SK-N-SH (cell line): ENCODE measurements around the gene FGD2. TPM values are rescaled to one million over a fixed set of nuclear protein-coding genes. Genes with fewer than 3 reads are reported as not detected.

Experiments
- CTCF ChIA-PET: fragments of 300-600, 350-600 bp; formaldehyde crosslinking; extraction: SDS; loops from one replicate; lab custom pipeline; 2021; lab: Yijun Ruan, JAX
- POLR2A ChIA-PET: fragments of 350-600 bp; sonication (Branson Sonifier 250); formaldehyde crosslinking; extraction: SDS; loops from one replicate; lab custom pipeline; 2020; ENCODE audit warnings: antibody characterized with exemption, inconsistent platforms; lab: Yijun Ruan, JAX
- DNase-seq: peaks from one replicate; pipeline ENCODE4 v3.0.0; 2012
- H2AFZ ChIP-seq: fragments of 200-600 bp; sonication (generic); 2 replicates; pipeline ENCODE4 v1.8.1; 2016; ENCODE audit warnings: antibody characterized with exemption, mild to moderate bottlenecking, low read depth
- H3F3A ChIP-seq: fragments of 200-600 bp; sonication (generic); replicated peaks from 2 replicates; pipeline ENCODE3; 2016; ENCODE audit warnings: antibody characterized with exemption, mild to moderate bottlenecking; ENCODE audit not compliant: insufficient read depth
- H3K27ac ChIP-seq, 2 experiments: fragments of 200-500 bp in 1 of 2; fragments of 200-600 bp in 1 of 2; sonication (Bioruptor generic) in 1 of 2; sonication (generic), shearing (Covaris generic) in 1 of 2; 2 replicates each; pipeline versions ENCODE4 v1.5.1 to v1.6.1; 2014 to 2016; ENCODE audit warnings: low read depth in 2 of 2, inconsistent platforms in 1 of 2, low read length in 1 of 2, mild to moderate bottlenecking in 1 of 2, mixed read lengths in 1 of 2
- H3K27me3 ChIP-seq: fragments of 200-600 bp; sonication (generic), shearing (Covaris generic); 2 replicates; pipeline ENCODE4 v1.6.1; 2016; ENCODE audit warnings: mixed run types; ENCODE audit not compliant: insufficient read depth
- H3K36me3 ChIP-seq, 2 experiments: fragments of 200-500 bp in 1 of 2; fragments of 200-600 bp in 1 of 2; sonication (Bioruptor generic) in 1 of 2; sonication (generic) in 1 of 2; replicated peaks in 1 of 2; 2 replicates each; pipeline versions ENCODE3 to v1.5.1; 2014 to 2016; ENCODE audit warnings: low read length in 1 of 2, mild to moderate bottlenecking in 1 of 2; ENCODE audit not compliant: insufficient read depth in 2 of 2, control insufficient read depth in 1 of 2
- H3K4me1 ChIP-seq, 2 experiments: fragments of 200-500 bp in 1 of 2; fragments of 200-600 bp in 1 of 2; sonication (Bioruptor generic) in 1 of 2; sonication (generic), shearing (Covaris generic) in 1 of 2; 2 replicates each; pipeline versions ENCODE4 v1.5.1 to v1.6.1; 2014 to 2016; ENCODE audit warnings: low read depth in 1 of 2, low read length in 1 of 2, mixed run types in 1 of 2; ENCODE audit not compliant: insufficient read depth in 2 of 2, control insufficient read depth in 1 of 2
- H3K4me2 ChIP-seq: fragments of 200-600 bp; sonication (generic), shearing (Covaris generic); 2 replicates; pipeline ENCODE4 v1.6.1; 2017; ENCODE audit warnings: mixed run types
- H3K4me3 ChIP-seq, 2 experiments: fragments of 200-500 bp in 1 of 2; fragments of 200-600 bp in 1 of 2; sonication (Bioruptor generic) in 1 of 2; sonication (generic), shearing (Covaris generic) in 1 of 2; 2 replicates each; pipeline versions ENCODE4 v1.5.1 to v1.8.1; 2014 to 2016; ENCODE audit warnings: low read depth in 2 of 2, inconsistent platforms in 1 of 2, low read length in 1 of 2, mild to moderate bottlenecking in 1 of 2, mixed read lengths in 1 of 2, moderate library complexity in 1 of 2
- H3K79me2 ChIP-seq: fragments of 200-600 bp; sonication (generic); 2 replicates; pipeline ENCODE4 v1.8.1; 2017; ENCODE audit warnings: mild to moderate bottlenecking; ENCODE audit not compliant: insufficient read depth
- H3K9ac ChIP-seq: fragments of 200-600 bp; sonication (generic); 2 replicates; pipeline ENCODE4 v1.6.1; 2017; ENCODE audit warnings: mixed run types
- H3K9me2 ChIP-seq: fragments of 200-600 bp; sonication (generic); 2 replicates; pipeline ENCODE4 v1.6.1; 2017; ENCODE audit warnings: mixed run types
- H3K9me3 ChIP-seq: fragments of 200-600 bp; sonication (generic); 2 replicates; pipeline ENCODE4 v1.6.1; 2017; ENCODE audit warnings: mixed run types, mild to moderate bottlenecking, moderate library complexity
- H4K20me1 ChIP-seq: fragments of 200-600 bp; sonication (generic); 2 replicates; pipeline ENCODE4 v1.6.1; 2017; ENCODE audit warnings: mild to moderate bottlenecking, mixed run types; ENCODE audit not compliant: insufficient read depth
- CHD2 ChIP-seq: fragments of 150-350 bp; IDR thresholded peaks from 2 replicates; pipeline ENCODE4 v1.6.1; 2018; ENCODE audit warnings: low read length; ENCODE audit not compliant: partially characterized antibody
- EZH2phosphoT487 ChIP-seq: fragments of 200-600 bp; sonication (generic); IDR thresholded peaks from 2 replicates; pipeline ENCODE4 v1.6.1; 2017; ENCODE audit warnings: low read depth, mixed run types, mild to moderate bottlenecking, antibody characterized with exemption, moderate library complexity, borderline replicate concordance
- FOSL2 ChIP-seq: IDR thresholded peaks from 2 replicates; pipeline ENCODE4 v1.4.0; 2012; ENCODE audit warnings: low read depth, mild to moderate bottlenecking, moderate library complexity, borderline replicate concordance
- FOXM1 ChIP-seq: IDR thresholded peaks from 2 replicates; pipeline ENCODE4 v1.4.0; 2012; ENCODE audit warnings: low read depth, mild to moderate bottlenecking
- GATA2 ChIP-seq: sonication (generic); formaldehyde crosslinking; IDR thresholded peaks from 2 replicates; pipeline ENCODE4 v1.5.0; 2020; ENCODE audit warnings: mild to moderate bottlenecking, missing genetic modification reagents
- MAX ChIP-seq: IDR thresholded peaks from 2 replicates; pipeline ENCODE4 v1.4.0; 2012; ENCODE audit warnings: low read depth
- SMC3 ChIP-seq: IDR thresholded peaks from 2 replicates; pipeline ENCODE4 v1.6.1; 2012; ENCODE audit warnings: low read depth, low read length, improper control_type of control experiment
- TCF12 ChIP-seq: IDR thresholded peaks from 2 replicates; pipeline ENCODE4 v1.4.0; 2012
- TEAD4 ChIP-seq: IDR thresholded peaks from 2 replicates; pipeline ENCODE4 v1.4.0; 2012; ENCODE audit warnings: mild to moderate bottlenecking, borderline replicate concordance; ENCODE audit not compliant: insufficient read depth
- YY1 ChIP-seq: IDR thresholded peaks from 2 replicates; pipeline ENCODE4 v1.4.0; 2012; ENCODE audit warnings: low read depth, mild to moderate bottlenecking
- ZBTB33 ChIP-seq: IDR thresholded peaks from 2 replicates; pipeline ENCODE4 v1.4.0; 2012; ENCODE audit warnings: low read depth, borderline replicate concordance
- WGBS: methylation state at CpG from one replicate; pipeline ENCODE4 v1.1.6; 2017; ENCODE audit warnings: low lambda C conversion rate; 5-methylcytosine and 5-hydroxymethylcytosine counted together
- polyA plus RNA-seq, 3 experiments: library from polyadenylated mRNA; depleted of rRNA; stranded (reverse); fragments of >200 nt; gene quantifications; 2 replicates each; pipeline ENCODE4 v1.2.3, GENCODE V29; 2012
- TF ChIP-seq, protein P1 (sequence below): IDR thresholded peaks from 2 replicates; pipeline ENCODE4 v1.4.0; 2012; ENCODE audit warnings: low read depth, borderline replicate concordance

FGD2 gene
- polyA plus RNA-seq, 1 of the 3 experiments (the other 2 are of a cell fraction) = not detected

- WGBS = 73% methylated on average over 4 of the region's 7 CpGs
- Histone ChIP-seq H3K36me3 (no peaks in the 10 kb centered on the region), H3K4me2 (no peak overlapping the region), H3K27me3 (no peaks in the 10 kb centered on the region), H3K9ac (no peak overlapping the region)
- ChIA-PET CTCF (interaction anchor here (0.7 to 36.6 kb wide), 5 partner anchors 24 to 157 kb away, joined by 3 to 678 read pairs (median 11); partner anchors contain the start of gene PIM1), POLR2A (interaction anchor here (0.7 kb wide), 1 partner anchor 120 kb away, joined by 3 read pairs; no protein-coding TSS in a partner anchor)
- no peak for TF ChIP-seq GATA2
- no peak for TF ChIP-seq YY1
- no peak for TF ChIP-seq FOSL2
- TF ChIP-seq MAX = no peak
- no peak for TF ChIP-seq CHD2
- no peak for TF ChIP-seq SMC3
- no peak for TF ChIP-seq TEAD4
- TF ChIP-seq, protein P1, sequence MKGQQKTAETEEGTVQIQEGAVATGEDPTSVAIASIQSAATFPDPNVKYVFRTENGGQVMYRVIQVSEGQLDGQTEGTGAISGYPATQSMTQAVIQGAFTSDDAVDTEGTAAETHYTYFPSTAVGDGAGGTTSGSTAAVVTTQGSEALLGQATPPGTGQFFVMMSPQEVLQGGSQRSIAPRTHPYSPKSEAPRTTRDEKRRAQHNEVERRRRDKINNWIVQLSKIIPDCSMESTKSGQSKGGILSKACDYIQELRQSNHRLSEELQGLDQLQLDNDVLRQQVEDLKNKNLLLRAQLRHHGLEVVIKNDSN = no peak
- TF ChIP-seq, all 33 proteins: peak for 0
- Histone ChIP-seq H3K79me2 (no peaks in the 10 kb centered on the region), H3K9me2 (no peaks in the 10 kb centered on the region), H3K9me3 (no peaks in the 10 kb centered on the region), H4K20me1 (no peaks in the 10 kb centered on the region), H3K27ac (no peak overlapping the region), H3K4me1 (peaks cover 0 to 14% of the 10 kb centered on the region in 2 experiments; a peak in 1 of 4 replicates), H3F3A (peaks cover 4% of the 10 kb centered on the region), H3K4me3 (no peak overlapping the region), H2AFZ (no peak overlapping the region)
- DNase-seq = no peak
Observed at GRCh38 chr6:37053683-37054082, 48.2 kb downstream of the FGD2 start.

DNA sequence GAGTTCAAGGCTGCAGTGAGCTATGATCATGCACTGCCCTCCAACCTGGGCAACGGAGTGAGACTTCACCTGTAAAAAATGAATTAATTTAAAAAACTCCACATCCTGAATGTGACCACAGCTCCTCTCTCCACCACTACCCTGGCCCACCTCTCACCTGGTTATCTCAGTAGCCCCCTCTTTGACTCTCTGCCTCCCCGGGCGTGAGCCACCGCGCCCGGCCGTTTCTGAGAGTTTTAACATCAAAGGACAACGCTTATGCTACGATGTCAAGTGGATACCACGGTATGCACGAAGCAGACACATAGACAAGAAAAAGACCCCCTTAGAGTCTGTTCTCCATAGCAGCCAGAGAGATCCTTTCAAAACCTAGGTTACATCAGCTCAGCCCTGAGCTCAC lies 48.7 kb downstream of the FGD2 start:
- H3K9me2 ChIP-seq = no peaks in the 10 kb centered on the region
- no peaks in the 10 kb centered on the region for H3K79me2 ChIP-seq
- peaks cover 7% of the 10 kb centered on the region for H3F3A ChIP-seq
- DNase-seq = no peak
- no peaks in the 10 kb centered on the region for H4K20me1 ChIP-seq
- ChIA-PET POLR2A (interaction anchor here (0.7 kb wide), 1 partner anchor 119 kb away, joined by 3 read pairs; no protein-coding TSS in a partner anchor), CTCF (interaction anchor here (0.7 to 36.6 kb wide), 5 partner anchors 24 to 156 kb away, joined by 3 to 678 read pairs (median 11); partner anchors contain the start of gene PIM1)
- no peak overlapping the region for H3K4me2 ChIP-seq
- H3K36me3 ChIP-seq = no peaks in the 10 kb centered on the region
- no peak for TF ChIP-seq FOXM1
- no peak for TF ChIP-seq EZH2phosphoT487
- TF ChIP-seq TCF12 = no peak
- TF ChIP-seq CHD2 = no peak
- no peak for TF ChIP-seq ZBTB33
- WGBS = 94% methylated on average over 11 of the region's 11 CpGs
- no peak overlapping the region for H3K4me3 ChIP-seq
- H3K9me3 ChIP-seq = no peaks in the 10 kb centered on the region
- peaks cover 0 to 14% of the 10 kb centered on the region in 2 experiments; a peak in 1 of 4 replicates for H3K4me1 ChIP-seq
- no peak overlapping the region for H3K27ac ChIP-seq
- no peak overlapping the region for H2AFZ ChIP-seq
- no peak overlapping the region for H3K9ac ChIP-seq
- H3K27me3 ChIP-seq = no peaks in the 10 kb centered on the region
